Keratinocyte (primary cell): ENCODE data around the gene LDHAL6A. TPM values are rescaled to one million over a fixed set of nuclear protein-coding genes. Genes with fewer than 3 reads are reported as not detected.

Experiments used
- DNase-seq: peaks from one replicate; pipeline ENCODE4 v3.0.0-alpha.2; 2011; ENCODE audit warnings: low read depth, missing footprints, low spot score
- FAIRE-seq: peaks from 2 replicates; lab custom pipeline; 2011; peaks lifted over from hg19 to GRCh38; lab: Jason Lieb, UNC
- H2AFZ ChIP-seq: 2 replicates; pipeline ENCODE4 v1.6.0; 2012; ENCODE audit warnings: low read length, control low read depth, inconsistent platforms; ENCODE audit not compliant: control insufficient read depth
- H3K27ac ChIP-seq: 2 replicates; pipeline ENCODE4 v1.5.1; 2011; ENCODE audit warnings: low read length; ENCODE audit not compliant: control insufficient read depth, insufficient read depth
- H3K27me3 ChIP-seq: 3 replicates; pipeline ENCODE4 v1.6.0; 2011; ENCODE audit warnings: low read length; ENCODE audit not compliant: control insufficient read depth, insufficient read depth; ENCODE audit errors: extremely low read depth
- H3K36me3 ChIP-seq, 2 experiments: 2 replicates in 1 of 2; 3 replicates in 1 of 2; pipeline ENCODE4 v1.5.1; 2011; ENCODE audit warnings: low read length in 2 of 2, mild to moderate bottlenecking in 1 of 2; ENCODE audit not compliant: control insufficient read depth in 2 of 2, insufficient read depth in 2 of 2; ENCODE audit errors: extremely low read depth in 1 of 2
- H3K4me1 ChIP-seq: 3 replicates; pipeline ENCODE4 v1.5.1; 2011; ENCODE audit warnings: low read length; ENCODE audit not compliant: control insufficient read depth, insufficient read depth; ENCODE audit errors: extremely low read depth
- H3K4me2 ChIP-seq: 3 replicates; pipeline ENCODE4 v1.6.0; 2011; ENCODE audit warnings: low read depth, low read length; ENCODE audit not compliant: control insufficient read depth, insufficient read depth; ENCODE audit errors: extremely low read depth
- H3K4me3 ChIP-seq, 3 experiments: fragments of 200-600 bp in 1 of 3; sonication (generic) in 1 of 3; 2 replicates in 2 of 3; 3 replicates in 1 of 3; pipeline ENCODE4 v1.5.1; 2011 to 2016; ENCODE audit warnings: low read length in 3 of 3, mild to moderate bottlenecking in 3 of 3, control low read depth in 2 of 3, inconsistent platforms in 1 of 3, low read depth in 1 of 3, mixed read lengths in 1 of 3, mixed run types in 1 of 3, moderate library complexity in 1 of 3; ENCODE audit not compliant: control insufficient read depth in 2 of 3, insufficient read depth in 2 of 3; ENCODE audit errors: extremely low read depth in 1 of 3
- H3K79me2 ChIP-seq: 2 replicates; pipeline ENCODE4 v1.6.0; 2012; ENCODE audit warnings: low read length; ENCODE audit not compliant: control insufficient read depth, insufficient read depth
- H3K9ac ChIP-seq: 3 replicates; pipeline ENCODE4 v1.6.0; 2011; ENCODE audit warnings: low read length; ENCODE audit not compliant: control insufficient read depth, insufficient read depth; ENCODE audit errors: extremely low read depth
- H3K9me1 ChIP-seq: 3 replicates; pipeline ENCODE4 v1.6.0; 2011; ENCODE audit warnings: low read length; ENCODE audit not compliant: control insufficient read depth, insufficient read depth; ENCODE audit errors: extremely low read depth
- H3K9me3 ChIP-seq: 2 replicates; pipeline ENCODE4 v1.5.1; 2012; ENCODE audit warnings: low read depth, low read length; ENCODE audit not compliant: control insufficient read depth
- H4K20me1 ChIP-seq: 3 replicates; pipeline ENCODE4 v1.6.0; 2011; ENCODE audit warnings: low read length; ENCODE audit not compliant: control insufficient read depth, insufficient read depth; ENCODE audit errors: extremely low read depth
- EZH2 ChIP-seq: IDR thresholded peaks from one replicate; pipeline ENCODE4 v1.6.1; 2012; ENCODE audit warnings: inconsistent platforms, mild to moderate bottlenecking, low read length, moderate library complexity
- dilution Hi-C: fragments of 300-500 bp; cut with MboI; formaldehyde crosslinking; loops from one replicate; pipeline ENCODE4 v1.7.0; 2020; ENCODE audit warnings: low sequenced_read_pairs; ENCODE audit not compliant: extremely low pct_ligation_motif_present
- polyA plus RNA-seq, 5 experiments: library from polyadenylated mRNA; depleted of rRNA in 3 of 5; stranded (reverse) in 3 of 5; stranded (forward) in 1 of 5; unstranded in 1 of 5; fragments of >200 nt; gene quantifications; 1 replicate in 1 of 5; 2 replicates in 3 of 5; 3 replicates in 1 of 5; pipeline versions ENCODE4 v1.2.1 to v1.2.3, GENCODE V29; 2011 to 2012; ENCODE audit warnings: missing spikeins in 2 of 5, low read depth in 1 of 5, low replicate concordance in 1 of 5
- TF ChIP-seq, protein P1 (sequence below), 3 experiments: IDR thresholded peaks in 1 of 3; conservative IDR thresholded peaks in 1 of 3; optimal IDR thresholded peaks in 1 of 3; 2 replicates in 2 of 3; 3 replicates in 1 of 3; pipeline versions ENCODE3 to v1.5.1; 2011; ENCODE audit warnings: low read length in 3 of 3, mild to moderate bottlenecking in 3 of 3, moderate library complexity in 2 of 3, control low read depth in 1 of 3, inconsistent platforms in 1 of 3; ENCODE audit not compliant: insufficient read depth in 2 of 3; ENCODE audit errors: extremely low read depth in 1 of 3

The LDHAL6A gene
- polyA plus RNA-seq, 1 donor (not counting 4 experiments of a cell fraction or from before 2014, with no cell fraction given) = not detected

DNA sequence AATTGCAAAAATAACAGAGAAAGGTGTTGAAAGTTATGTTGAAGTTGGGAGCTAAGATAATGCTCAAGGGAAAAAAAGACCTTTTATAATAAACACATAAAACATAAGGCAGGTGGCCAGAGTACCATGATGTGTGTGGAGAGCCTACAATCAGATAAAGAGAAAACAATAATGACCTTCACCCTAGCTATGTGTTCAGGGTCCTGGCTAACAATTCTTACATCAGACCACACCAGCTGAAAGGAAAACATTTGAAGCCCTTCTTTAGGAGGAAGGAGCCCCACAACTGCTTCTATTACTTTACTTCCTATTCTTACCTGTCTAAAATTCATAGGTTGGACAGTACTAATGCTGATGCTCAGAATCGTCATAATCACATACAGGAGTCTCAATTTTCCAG, 68.6 kb downstream of the LDHAL6A start:
- Histone ChIP-seq H3K79me2 (peaks cover 55% of the 10 kb centered on the region), H3K27me3 (no peaks in the 10 kb centered on the region), H3K4me3 (no peak overlapping the region), H3K9me3 (no peaks in the 10 kb centered on the region), H3K9ac (no peak overlapping the region), H2AFZ (no peak overlapping the region), H3K4me2 (no peak overlapping the region), H4K20me1 (no peaks in the 10 kb centered on the region), H3K9me1 (no peaks in the 10 kb centered on the region), H3K4me1 (peaks cover 10% of the 10 kb centered on the region), H3K36me3 (no peaks in the 10 kb centered on the region), H3K27ac (no peak overlapping the region)
- TF ChIP-seq, protein P1, sequence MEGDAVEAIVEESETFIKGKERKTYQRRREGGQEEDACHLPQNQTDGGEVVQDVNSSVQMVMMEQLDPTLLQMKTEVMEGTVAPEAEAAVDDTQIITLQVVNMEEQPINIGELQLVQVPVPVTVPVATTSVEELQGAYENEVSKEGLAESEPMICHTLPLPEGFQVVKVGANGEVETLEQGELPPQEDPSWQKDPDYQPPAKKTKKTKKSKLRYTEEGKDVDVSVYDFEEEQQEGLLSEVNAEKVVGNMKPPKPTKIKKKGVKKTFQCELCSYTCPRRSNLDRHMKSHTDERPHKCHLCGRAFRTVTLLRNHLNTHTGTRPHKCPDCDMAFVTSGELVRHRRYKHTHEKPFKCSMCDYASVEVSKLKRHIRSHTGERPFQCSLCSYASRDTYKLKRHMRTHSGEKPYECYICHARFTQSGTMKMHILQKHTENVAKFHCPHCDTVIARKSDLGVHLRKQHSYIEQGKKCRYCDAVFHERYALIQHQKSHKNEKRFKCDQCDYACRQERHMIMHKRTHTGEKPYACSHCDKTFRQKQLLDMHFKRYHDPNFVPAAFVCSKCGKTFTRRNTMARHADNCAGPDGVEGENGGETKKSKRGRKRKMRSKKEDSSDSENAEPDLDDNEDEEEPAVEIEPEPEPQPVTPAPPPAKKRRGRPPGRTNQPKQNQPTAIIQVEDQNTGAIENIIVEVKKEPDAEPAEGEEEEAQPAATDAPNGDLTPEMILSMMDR (optimal IDR thresholded peaks at IDR 0.05 in 1 of 3, IDR thresholded peaks at IDR 0.05 in 1 of 3, conservative IDR thresholded peaks at IDR 0.05 in 1 of 3; ENCODE audit: extremely low read depth in 1 of 3, insufficient read depth in 2 of 3, low read length in 3 of 3) = no peak
- TF ChIP-seq EZH2 = no peak
- DNase-seq (no peak), FAIRE-seq (no peak)
- dilution Hi-C loops = no loop called here

DNA sequence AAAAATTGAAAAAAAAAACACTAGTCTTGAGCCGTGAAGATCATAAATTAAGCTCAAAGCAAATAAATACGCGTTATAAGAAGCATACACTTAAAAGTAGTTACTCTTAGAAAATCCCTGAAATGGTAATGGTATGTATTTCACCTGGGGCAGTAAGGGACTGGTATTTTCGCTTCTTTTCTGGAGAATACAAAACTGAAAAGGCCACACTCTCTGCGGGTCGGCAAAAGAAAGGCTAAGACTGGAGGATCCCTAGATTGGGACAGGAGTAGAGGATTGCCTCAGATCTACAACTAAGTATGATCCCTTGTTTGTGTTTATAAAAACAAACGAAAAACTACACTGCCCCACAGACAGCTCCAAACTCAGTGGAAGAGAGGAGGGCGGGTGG, 70.5 kb downstream of the LDHAL6A start:
- DNase-seq = no peak
- TF ChIP-seq, protein P1 (optimal IDR thresholded peaks at IDR 0.05 in 1 of 3, IDR thresholded peaks at IDR 0.05 in 1 of 3, conservative IDR thresholded peaks at IDR 0.05 in 1 of 3; ENCODE audit: extremely low read depth in 1 of 3, insufficient read depth in 2 of 3, low read length in 3 of 3) = no peak
- TF ChIP-seq EZH2 = no peak
- Histone ChIP-seq H2AFZ (peak overlapping the region; percentile 73), H3K9me3 (no peaks in the 10 kb centered on the region), H3K79me2 (peaks cover 48% of the 10 kb centered on the region), H3K9me1 (no peaks in the 10 kb centered on the region), H3K27ac (peak overlapping the region; percentile 92), H3K4me3 (peak overlapping the region; percentile 88 to 96 (median 89)), H3K36me3 (no peaks in the 10 kb centered on the region), H3K4me1 (peaks cover 10% of the 10 kb centered on the region), H3K9ac (peak overlapping the region; percentile 91), H3K4me2 (peak overlapping the region; percentile 79), H4K20me1 (no peaks in the 10 kb centered on the region), H3K27me3 (no peaks in the 10 kb centered on the region)
- dilution Hi-C loops = no loop called here
- FAIRE-seq = no peak
